GM19239 (cell line): ENCODE results near the gene DHFR.
A peak's percentile ranks its signal among the peaks of the same experiment; 100 is the strongest.

Experiments used
- DNase-seq: peaks from one replicate; pipeline ENCODE4 v3.0.0; 2011; ENCODE audit warnings: low spot score; ENCODE audit not compliant: insufficient read length
- FAIRE-seq: peaks from 2 replicates; lab custom pipeline; 2011; peaks lifted over from hg19 to GRCh38; lab: Jason Lieb, UNC

Gene DHFR

GRCh38 chr5:80656425-80656824 is 1.6 kb upstream of the DHFR start:
- DNase-seq: no peak
- no peak for FAIRE-seq

DNA sequence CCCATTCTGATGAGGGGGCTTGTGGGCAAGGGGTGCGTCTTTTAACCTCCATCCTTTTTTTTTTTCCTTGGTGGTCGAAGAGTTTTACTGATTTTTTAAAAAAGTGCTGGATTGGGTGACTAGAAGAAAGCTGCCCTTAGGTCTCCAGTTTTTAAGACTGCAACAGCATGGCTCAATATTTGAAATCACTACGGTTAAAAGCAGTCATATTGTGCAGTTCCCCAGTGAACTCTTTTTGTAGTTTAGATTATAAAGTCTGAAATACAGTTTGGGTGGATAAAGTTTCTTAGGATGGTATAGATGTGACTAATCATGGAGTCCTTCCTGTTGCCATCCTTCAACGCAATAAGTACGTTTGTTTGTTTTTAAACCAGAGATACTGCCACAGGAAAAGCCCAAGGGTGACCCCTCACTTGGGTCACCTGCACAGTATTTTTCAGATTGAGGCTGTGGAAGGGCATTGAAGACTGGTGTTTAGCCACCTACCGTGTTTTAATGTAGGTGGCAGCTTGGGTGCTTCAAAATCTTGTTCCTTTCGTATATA is 520 bp upstream of the DHFR start:
- FAIRE-seq: no peak
- DNase-seq: no peak

- peak; percentile 7 for DNase-seq
- no peak for FAIRE-seq
Observed at GRCh38 chr5:80654054-80654390, 761 bp downstream of the DHFR start.

DNA sequence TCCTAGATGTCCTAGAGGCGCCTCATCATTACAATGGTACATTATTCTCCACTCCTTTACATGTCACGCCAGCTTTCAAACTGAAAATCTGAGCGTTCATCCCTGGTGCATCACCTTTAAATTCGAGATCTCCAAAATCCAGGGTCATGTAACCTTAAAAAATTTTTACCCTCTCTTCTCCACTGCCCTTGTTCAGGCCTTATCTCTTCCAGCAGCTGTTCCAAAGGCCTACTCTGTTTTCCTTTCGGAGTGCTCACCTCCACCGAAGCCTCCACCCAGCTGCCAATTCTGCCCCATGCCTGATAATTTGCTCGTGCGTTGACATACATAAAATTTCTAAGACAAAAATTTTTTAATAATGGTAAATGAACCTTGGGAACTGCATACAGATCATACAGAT is 1.3 kb downstream of the DHFR start:
- FAIRE-seq: no peak

DNA sequence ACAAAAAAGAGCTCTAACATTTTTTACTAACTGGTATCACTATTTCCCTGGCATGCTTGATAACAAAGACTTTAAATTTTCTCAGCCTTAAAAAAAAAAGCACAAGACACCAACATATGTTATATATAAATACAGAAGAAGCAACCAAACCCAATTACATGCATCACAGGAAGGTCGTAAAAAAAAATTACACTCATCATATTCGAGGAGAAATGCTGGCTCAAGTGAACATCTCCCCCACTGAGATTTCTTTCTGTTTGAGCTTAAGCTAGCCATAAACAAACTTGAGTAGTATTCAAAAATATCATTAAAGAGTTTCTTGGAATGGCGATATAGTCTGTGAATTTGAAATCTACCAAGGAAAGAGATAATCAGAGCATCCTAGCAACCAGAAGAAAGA is 7.9 kb downstream of the DHFR start:
- FAIRE-seq (no peak), DNase-seq (no peak)

More for the DNA sequence above, 1.3 kb downstream of the DHFR start:
- DNase-seq: no peak

DNA sequence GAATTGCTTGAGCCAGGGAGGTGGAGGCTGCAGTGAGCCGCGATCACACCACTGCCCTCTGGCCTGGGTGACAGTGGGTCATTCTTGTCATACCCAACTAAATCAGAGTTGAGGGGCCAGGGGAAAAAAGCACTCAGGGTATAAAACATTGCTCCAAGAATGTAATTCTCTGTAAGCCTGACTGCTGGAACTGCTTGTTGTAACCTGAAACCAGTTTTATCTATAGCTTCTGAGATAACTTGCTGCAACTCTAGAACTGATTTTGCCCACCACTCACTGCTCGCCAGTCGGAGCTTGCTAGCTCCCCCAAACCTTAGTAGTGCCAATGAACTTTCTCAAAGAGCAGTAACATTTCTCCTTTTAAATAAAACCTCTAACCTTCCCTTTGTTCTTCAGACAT is 9.9 kb downstream of the DHFR start:
- DNase-seq (no peak), FAIRE-seq (no peak)

DNA sequence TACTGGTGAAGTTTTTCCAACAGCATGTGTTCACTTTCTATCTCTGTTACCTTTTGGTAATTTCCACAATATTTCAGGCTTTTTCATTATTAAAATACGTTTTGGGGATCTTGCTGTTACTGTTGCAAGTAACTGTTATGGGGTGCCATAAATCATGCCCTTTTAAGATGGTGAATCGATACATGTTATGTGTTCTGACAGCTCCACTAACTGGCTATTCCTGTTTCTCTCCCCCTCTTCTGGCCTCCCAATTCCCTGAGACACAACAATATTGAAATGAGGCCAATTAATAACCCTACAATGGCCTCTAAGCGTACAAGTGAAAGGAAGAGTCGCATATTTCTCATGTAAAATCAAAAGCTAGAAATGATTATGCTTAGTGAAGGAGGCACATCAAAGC is 13.4 kb downstream of the DHFR start:
- FAIRE-seq (no peak), DNase-seq (no peak)

- FAIRE-seq (no peak), DNase-seq (no peak)
Observed at GRCh38 chr5:80634193-80634592, 20.6 kb downstream of the DHFR start.

GRCh38 chr5:80632700-80633099 is 22.1 kb downstream of the DHFR start:
- DNase-seq (no peak), FAIRE-seq (no peak)

DNA sequence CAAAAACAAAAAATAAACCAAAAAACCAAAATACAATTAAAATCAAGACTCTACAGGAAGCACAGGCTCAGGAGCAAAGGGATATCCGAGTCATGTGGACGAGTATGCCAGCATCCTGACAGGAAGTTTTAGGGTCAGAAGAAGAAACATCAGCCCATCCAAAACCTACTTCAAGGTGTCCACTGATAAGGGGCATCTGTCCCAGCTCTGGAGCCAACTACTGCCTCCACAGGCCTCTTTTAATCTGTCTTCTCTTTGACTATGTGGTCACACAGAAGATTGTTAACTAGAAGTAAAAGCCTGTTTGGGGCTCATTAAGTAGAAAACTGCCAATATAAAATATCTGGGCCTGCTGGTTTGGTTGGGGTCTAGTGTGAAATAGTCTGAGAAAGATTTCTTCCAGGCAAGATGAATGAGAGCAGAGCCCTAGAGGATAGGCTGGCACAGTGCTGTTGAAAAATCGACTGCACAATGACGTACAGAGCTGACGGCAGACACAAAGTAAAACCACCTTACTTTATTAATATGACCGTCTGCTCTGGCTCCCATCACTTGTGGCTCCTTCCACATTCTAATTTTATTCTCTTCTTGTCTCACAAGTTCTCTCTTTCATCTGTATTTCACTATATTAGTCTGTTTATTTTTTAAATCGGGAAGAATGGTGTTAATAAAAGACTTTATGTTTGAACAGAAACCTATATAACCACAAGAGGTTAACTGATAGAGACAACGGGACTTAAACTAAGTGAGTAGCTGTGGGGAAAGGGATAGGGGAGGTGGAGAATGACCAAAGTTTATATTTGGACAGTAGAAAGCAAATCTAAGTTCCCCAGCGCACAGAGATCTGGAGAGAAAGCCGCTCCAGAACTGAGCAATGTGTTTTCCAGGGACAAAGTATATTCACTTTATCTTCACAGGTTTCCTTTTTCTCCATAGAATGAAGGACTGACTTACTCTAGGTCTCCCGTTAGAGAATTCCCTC is 23.2 kb downstream of the DHFR start:
- DNase-seq: no peak
- FAIRE-seq: no peak

- FAIRE-seq: no peak
Observed at GRCh38 chr5:80629281-80629680, 25.5 kb downstream of the DHFR start.

GRCh38 chr5:80625230-80625629 is 29.6 kb downstream of the DHFR start:
- FAIRE-seq: no peak
- no peak for DNase-seq

More at GRCh38 chr5:80629281-80629680, 25.5 kb downstream of the DHFR start:
- DNase-seq: no peak

- FAIRE-seq (no peak), DNase-seq (no peak)
Observed at GRCh38 chr5:80623999-80624398, 30.8 kb downstream of the DHFR start.

DNA sequence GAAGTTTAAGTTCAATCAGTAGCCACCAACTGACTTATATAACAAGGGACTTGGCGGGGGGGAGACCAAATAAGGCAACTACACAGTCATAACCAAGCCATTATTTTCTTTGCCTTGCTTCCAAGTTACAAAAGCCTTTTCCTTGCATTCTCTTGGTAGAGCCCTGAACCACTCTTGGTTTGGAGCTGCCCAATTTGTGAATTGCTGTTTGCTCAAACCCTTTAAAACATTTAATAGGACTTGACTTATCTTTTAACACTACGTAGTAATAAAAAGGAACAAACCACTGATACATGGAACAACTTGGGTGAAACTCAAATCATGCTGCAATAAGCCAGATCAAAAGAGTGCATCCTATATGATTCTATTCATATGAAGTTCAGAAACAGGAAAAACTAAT is 32.0 kb downstream of the DHFR start:
- DNase-seq: no peak
- FAIRE-seq: no peak

DNA sequence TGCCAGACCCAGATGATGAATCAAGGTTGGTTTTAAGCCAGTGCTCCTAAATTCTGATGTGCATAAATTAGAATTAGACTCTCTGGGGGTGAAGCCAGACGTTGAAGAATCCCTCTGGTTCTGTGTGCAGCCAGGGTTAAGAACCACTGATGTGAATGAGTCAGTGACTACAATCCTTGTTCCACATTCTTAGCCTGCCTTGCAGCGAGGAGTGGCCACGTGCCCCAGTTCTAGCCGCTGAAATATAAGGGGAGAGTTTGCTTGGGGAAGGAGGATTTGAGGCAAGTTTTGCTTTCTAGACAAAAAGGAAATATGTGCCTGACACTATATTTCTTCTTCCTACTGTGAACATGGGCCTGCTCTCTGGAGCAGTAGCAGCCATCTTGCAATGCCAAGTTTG is 34.6 kb downstream of the DHFR start:
- no peak for DNase-seq
- FAIRE-seq: no peak

DNA sequence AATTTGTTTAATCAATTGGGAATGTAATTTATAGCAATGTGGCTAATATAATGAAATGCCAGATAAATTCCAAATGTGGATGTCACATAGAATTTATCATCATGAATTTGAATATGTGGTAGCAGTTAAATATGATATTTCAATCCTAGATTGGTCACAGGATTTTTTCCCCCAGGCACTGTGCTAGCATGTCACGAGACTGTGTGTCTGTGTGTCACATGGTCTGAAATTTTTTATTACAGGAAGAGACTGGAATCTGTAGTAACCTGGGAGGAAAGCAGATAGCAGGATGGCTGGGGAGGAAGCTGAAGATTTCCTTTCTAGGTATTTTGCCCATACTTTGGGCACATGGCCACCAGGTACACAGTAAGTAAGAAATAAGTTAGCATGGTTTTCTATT is 35.7 kb downstream of the DHFR start:
- no peak for DNase-seq

GRCh38 chr5:80618438-80618837 is 36.3 kb downstream of the DHFR start:
- DNase-seq (no peak), FAIRE-seq (no peak)

More for the DNA sequence above, 35.7 kb downstream of the DHFR start:
- no peak for FAIRE-seq

DNA sequence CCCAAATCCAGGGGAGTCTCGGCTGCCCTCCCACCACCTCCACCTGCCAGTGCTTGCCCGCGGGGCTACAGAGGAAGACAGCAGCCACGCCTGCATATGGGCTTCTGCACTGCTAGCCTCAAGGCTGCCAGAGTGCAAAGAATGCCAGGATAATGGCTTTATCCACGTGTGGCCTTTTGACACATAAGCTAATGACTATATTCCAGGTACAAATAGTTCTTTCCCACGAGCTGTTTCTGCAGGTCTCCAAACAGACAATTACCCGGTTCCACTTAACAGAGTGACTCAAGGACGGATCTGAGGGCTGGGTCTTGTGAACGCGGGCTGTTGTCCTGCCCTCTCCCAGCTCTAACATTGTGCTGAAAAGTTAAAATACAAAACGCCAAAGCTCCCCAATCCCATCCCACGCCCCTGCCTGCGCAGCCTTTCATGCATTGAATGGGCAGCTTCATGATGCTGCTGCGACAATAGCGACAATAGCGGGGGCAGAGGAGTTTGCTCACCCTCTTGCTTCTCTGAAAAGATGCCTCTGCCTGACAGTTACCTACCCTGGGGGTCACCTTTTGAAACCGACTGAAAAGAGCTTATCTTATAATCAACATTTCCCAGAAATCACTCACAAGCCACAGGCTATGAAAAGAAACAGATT is 39.4 kb downstream of the DHFR start:
- FAIRE-seq (no peak), DNase-seq (no peak)

DNA sequence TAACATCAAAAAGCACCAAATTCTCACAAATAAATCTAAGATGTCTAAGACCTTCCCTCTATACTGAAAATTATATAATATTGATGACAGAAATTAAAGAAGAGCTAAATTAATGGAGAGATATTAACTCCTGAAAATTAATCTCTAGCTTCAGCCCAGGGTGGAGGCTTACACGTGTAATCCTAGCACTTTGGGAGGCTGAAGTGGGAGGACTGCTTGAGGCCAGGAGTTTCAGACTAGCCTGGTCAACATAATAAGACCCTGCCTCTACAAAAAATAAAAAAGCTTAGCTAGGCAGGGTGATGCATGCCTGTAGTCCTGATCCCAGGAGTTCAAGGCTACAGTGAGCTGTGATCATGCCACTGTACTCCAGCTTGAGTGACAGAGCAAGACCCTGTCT is 45.1 kb downstream of the DHFR start:
- DNase-seq: no peak
- FAIRE-seq: no peak

DNA sequence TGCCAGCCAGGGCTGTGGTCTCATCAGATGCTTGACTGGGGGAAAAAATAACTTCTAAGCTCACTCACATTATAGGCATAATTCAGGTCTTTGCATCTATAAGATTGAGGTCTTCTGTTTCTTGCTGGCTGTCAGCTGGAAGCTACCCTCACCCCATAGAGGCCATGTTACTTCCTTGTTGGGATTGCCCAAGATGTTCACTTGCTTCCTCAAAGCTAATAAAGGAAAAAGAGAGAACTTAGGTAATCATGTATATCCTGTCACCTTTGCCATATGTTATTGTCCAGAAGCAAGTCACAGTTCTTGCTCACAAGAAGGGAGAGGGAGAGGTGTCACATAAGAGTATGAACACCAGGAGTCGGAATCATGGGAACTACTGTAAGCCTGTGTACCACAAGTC is 46.1 kb downstream of the DHFR start:
- no peak for DNase-seq
- FAIRE-seq: peak; percentile 42

- FAIRE-seq (peak; percentile 95), DNase-seq (peak; percentile 21)
Observed at GRCh38 chr5:80607832-80608231, 47.0 kb downstream of the DHFR start.
